ENCODE data around the gene FAM20C.

The FAM20C gene

DNA sequence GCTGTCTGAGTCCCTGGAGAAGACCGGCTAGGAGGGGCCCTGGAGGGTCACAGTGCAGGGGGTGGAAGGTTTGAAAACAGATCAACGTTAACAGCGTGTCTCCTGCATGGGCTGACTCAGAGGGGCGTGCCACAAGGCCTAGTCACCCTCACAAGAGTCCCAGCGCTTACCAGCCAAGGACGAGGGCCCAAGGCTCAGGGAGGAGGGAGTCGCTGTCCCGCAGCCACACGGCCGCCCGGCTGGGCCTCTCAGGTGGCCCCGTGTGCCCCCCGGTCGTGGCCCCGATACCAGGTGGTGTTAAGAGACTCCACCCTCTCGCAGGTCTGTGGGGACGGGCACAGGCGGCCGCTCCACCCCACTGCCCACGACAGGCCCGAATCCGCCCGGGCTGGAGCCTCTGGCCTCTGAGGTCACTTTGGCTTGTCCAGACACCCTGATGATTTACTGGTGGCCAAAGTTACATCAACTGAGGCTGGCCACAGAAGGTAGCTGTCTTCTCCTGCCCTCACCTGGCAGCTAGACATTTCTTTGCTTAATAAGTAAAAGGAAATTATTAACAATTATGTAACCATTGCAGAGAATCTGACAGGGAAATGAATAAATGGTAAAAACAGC is 34.0 kb downstream of the FAM20C start:
- no peak for DNase-seq (ENCODE audit: low read depth, low spot score)

DNA sequence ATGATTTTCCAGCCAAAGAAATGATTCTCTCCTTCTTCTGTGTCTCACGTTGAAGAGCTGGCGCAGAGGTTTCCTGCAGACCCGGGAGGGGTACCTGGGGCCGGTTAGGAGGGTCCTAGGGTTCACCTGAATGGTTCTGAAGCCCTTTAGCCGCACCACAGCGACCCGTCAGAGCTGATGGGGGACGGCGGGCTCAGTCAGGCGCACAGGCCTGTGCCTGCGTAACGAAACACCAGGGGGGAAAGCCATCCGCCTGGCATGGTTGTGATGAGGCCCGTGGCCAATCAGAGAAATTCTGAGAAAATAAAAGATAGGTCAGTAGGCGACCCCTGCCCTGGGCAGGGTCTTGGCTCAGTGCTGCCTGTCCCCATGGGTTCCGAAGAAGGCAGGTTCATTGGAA is 35.6 kb downstream of the FAM20C start:
- no peak for DNase-seq (ENCODE audit: low read depth, low spot score)

DNA sequence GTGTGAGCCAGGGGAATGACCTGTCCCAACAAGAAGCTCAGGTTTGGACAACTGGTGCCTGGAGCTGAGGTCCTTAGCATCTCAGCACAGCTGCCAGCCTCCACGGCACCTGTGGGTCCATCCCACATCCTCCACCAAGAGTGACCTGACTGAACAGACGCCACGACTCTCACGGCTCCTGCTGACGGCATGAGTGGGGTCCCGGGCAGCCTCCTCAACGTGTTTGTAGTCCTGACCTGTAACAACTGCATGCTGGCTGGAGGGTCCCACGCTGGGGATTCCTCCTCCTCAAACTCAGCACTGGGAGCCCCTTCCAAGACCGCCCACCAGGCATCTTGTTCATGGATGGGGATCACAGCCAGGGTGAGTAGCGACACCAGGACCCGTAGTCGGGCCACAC is 36.2 kb downstream of the FAM20C start:
- no peak for DNase-seq (ENCODE audit: low read depth, low spot score)

DNA sequence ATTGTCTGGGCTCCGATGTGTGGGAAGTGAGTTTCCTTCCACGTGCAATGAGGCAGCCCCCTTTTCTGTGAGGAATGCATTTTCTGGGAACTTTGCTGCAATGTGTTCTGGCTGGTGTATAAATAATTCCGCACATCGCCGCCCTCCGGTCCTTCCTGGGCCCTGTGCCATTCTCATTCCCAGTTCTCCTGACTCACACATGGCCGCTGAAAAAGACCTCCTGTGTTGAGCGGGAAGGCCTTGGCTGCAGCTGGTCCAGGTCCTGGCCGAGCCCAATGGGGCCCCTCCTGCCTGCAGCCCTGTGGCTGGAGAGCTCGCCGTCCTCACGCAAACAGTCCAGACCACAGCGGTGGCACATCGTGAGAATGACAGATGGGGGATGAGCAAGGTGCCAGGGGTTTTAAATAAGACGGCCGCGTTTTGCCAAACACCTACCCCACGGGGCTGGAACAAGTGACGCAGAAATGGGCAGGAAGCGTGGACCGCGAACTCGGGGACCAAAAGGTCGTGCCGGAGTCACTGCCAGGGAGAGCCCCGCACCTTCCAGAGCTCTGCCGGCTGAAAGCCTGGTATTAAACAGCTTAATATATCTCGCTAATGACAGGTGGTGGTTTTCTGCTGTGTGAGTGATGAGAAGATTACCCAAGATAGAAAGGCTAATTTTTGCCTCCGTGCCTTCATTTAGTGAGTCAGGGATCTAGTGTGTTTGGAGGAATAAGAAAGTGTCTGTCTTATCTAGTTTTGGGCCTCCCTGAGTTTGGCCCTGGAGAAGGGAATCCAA is 37.0 kb downstream of the FAM20C start:
- peak; percentile 75 for DNase-seq (ENCODE audit: low read depth, low spot score)

DNA sequence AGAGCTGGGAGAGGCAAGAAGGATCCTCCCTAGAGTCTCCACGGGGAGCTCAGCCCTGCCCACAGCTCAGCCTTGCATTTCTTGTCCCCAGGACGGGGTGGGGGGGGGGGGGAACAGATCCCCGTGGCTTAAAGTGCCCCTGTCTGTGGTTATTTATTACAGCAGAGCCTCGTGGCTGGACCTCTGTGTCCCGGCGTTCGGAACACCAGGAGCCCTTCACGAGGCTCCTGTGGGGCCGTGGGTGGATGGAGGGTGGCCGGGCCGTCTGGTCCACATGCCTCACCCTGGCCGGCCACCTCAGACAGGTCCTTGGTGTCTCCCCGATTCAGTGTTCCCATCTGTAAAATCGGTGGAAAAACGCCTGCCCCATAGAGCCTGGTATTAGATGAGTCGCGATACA is 37.9 kb downstream of the FAM20C start:
- no peak for DNase-seq (ENCODE audit: low read depth, low spot score)

DNA sequence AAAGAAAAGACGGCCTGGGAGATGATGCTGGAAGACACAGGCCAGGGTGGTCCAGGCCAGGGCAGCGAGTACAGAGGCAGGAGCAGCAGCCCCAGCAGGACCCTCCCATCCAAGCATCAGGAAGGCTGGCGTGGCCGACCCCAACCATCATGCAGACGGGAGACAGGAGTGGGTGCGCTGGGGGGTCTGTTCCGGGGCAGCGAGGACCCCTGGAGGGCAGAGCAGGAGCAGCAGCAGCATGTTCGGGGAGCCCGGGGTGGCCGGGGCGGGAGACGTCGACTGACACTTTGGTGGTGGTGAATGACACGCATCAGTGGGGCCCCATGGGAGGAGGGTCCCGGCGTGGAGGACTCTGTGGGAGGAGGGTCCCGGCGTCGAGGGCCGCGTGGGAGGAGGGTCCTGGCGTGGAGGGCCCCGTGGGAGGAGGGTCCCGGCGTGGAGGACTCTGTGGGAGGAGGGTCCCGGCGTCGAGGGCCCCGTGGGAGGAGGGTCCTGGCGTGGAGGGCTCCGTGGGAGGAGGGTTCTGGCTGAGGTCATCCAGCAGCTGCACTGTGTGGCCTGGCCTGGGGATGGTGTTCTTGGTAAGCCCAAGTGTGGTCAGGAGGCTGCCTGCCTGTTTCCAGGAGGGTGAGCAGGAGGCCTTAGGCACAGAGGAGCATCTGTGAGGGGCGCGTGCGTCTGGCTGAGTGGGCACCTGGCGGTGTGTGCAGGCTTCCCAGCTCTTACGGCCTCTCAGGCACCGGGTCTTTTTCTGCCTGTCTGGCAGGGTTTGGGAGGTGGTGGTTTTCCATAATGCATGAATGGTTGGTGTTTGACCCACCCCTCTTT is 38.9 kb downstream of the FAM20C start:
- DNase-seq (ENCODE audit: low read depth, low spot score): no peak

DNA sequence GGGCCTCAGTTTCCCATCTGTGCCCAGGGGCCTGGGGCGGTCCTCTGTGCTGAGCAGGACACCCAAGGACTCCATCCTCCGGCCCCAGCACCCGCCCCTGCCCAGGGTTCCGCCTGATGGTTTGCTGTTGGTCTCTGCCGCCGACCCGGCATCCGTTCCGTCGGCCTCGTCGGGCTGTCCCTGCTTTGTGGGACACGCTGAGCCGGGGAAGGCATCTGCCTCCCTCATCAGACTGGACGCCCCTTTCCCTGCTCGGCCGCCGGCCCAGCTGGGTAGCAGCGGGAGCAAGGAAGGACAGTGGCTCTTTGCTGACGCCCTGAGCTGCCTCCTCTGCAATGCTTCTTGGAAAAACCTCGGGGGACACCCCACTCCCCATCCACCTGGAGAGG is 39.5 kb downstream of the FAM20C start:
- DNase-seq (ENCODE audit: low read depth, low spot score): no peak

DNA sequence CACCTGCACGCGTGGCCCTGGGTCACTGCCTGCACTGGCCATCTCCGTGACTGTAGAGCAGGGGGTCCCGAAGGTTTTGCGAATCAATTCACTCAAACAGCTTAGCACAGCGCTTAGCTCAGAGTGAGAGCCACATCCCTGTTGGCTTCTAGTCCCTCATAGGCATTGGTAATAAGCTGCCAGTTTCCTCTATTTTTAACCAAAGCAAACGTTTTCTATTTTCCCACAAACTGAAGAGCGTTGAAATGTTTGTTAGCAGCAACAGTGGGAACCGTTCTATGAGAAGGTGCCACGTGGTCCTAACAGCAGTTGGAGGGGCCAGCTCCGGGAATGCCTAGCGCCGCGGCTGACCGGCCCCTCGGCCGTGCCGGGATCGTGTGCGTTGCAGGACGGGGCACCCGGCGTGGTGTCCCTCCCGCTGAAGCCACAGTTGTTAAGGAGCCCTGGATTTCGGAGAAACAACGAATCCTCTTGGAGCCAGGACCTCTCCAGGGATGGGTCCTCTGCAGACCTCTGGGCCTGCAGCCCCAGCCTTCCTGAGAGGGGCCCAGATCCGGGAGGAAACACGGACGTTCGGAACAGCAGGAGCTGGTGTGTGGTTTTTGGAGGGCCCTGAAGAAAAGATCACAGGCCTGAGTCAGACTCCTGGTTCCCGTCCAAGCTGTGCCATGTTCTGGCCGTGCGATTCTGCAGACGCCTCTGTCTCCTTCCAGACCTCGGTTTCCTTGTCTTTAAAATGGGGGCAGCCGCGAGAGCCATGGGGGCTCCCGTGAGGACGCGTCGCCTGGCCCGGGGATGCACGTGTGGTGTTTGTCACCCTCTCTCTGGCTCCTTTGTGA is 40.3 kb downstream of the FAM20C start:
- DNase-seq (ENCODE audit: low read depth, low spot score): no peak

DNA sequence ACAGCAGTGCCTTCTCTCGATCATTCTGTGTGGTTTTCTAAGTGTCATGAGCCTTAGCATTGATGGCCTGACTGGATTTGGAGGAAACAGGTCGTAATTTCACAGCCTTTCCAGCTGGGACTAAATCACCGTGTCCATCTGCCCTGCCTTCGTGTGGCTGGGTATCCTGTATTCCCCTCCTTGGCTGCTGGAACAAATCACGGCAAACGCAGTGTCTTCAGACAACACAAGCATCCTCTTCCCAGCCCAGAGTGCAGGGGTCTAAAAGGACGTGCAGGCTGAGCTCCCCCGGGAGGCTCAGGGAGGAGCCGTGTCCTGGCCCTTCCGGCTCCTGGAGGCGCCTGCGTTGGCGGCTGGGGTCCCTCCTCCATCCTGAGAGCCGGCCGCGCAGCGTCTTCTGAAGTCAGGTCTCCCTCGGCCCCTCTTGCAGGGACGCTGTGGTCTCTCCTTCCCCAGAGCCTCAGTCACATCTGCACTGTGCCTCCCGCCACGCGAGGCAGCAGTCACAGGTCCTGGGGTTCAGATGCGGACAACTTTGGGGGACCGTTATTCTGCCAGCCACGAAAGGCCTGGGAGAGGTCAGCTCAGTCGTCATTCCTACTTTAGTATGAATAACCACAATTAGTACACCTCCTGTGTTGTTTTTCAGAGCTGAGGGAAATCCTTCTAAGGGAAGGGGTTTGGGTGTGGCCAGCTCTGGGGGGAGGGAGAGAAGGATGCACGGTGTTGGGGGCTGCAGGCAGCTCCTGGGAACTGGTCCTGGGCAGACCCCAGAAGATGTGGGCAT is 41.1 kb downstream of the FAM20C start:
- no peak for DNase-seq (ENCODE audit: low read depth, low spot score)

DNA sequence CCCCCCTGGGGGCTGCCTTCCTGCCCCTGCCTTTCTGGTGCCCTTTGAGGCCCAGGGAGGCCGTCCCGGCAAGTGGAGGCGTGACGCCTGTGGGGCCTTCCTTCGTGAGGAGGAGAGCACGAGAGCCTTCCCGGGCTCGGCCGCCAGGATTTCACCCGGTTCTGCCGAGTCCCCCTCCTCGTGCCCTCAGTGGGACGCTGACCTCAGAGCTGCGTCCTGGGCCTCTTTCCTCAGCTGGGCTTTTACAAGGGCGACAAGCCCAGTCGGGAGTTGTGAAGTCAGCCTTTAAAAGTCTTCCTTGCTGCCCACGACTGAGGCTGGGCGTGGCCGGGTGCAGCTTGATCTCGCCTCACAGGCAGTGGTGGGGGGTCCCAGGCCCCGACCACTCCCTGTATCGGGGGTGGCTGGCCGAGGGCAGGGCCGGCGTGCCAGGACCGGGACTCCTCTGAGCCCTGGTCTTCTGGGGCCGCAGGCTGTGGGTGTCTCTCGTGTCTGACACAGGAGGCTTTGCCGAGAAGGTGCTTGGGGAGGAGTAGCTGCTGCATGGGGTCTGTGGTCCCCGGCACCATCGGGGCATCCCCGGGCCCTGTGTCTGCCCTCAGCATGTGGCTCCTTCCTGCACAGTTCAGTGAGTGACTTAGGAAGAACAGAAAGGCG is 41.8 kb downstream of the FAM20C start:
- DNase-seq (ENCODE audit: low read depth, low spot score): no peak

DNA sequence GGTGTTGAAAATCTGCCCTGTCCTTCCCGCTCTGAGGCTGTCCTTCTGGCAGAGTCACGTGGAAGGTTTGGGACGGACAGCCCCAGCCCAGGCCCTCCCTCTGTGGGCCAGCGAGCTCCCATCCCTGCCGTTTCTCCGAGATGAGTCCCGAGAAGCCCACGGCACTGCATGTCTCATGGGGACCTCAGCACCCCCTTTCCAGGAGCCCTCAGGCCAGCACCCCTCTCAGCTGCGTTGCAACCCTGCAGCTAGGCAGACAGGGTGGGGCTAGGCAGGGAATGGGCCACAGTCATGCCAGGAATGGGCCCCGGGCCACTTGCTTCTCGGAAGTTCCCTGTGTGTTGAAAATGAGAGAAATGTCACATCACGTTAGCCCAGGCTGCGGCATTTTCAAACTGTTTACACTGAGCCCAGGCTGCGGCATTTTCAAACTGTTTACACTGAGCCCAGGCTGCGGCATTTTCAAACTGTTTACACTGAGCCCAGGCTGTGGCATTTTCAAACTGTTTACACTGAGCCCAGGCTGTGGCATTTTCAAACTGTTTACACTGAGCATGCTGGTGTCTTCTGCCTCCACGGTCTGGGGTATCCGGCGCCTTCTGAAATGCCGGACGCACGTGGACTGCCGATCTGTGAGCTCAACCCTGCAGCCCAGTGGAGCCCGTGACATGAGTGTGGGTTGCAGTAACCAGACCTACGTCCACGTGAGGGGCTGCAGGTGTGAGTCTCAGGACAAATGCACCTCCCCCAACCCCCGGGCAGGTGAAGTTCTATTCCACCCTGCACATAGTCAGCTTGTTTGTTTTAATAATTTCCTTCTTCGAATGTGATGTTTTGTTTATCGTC is 42.6 kb downstream of the FAM20C start:
- DNase-seq (ENCODE audit: low read depth, low spot score): no peak

DNA sequence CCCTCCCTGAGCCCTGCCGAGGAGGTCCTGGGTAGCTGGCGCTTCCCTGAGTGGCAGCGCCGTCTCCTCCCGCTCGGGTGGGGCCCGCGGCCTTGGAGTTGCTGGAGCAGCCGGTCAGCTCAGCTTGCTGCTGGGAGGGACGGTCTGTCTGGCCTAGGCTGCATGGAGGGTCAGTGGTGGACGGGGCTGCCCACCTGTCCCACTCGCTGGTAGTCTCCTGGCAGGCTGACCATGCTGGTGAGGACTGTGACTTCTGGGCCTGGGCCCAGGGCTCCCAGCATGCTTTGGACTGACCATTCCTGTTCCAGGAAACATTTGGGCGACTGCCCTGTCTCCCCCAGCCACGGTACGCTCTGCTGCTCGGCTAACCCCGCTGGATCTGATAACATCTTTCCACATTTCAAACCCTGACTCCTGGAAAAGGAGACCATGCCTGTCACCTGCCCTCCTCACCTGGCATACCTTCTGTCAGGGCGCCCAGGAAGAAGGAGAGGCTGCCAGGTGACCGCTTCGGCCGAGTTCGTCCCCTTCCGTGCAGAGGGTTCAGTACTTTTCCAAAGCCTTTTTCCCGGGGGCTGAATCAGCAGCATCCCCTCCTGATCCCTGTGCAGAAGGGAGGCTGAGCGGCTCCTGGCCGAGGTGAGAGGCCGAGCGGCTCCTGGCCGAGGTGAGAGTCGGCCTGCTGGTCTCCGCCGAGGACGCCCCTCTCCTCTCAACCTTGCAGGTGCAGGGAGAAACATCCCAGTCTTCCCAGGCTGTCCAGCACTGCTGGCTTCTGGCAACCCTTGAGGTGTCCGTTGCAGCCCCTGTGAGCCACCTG is 43.4 kb downstream of the FAM20C start:
- no peak for DNase-seq (ENCODE audit: low read depth, low spot score)

DNA sequence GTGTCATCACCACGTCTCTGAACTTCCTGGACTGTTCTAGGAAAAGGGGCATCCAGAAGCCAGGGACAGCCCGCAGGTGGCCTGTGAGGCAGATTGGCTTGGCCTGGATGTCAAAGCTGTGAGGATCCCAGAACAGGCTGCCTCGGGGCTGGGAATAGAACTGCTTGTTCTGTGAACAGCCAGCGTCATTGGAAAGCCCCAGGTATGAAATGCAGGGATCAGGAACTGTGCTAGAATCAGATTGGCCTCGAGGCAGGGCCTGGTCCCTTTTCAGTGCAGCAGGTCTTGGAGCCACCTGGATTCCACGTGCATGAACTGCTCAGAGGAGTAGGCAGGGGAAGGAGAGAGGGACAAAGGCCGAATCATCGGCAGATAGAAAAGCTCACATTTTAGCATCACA is 44.6 kb downstream of the FAM20C start:
- DNase-seq (ENCODE audit: low read depth, low spot score): no peak

DNA sequence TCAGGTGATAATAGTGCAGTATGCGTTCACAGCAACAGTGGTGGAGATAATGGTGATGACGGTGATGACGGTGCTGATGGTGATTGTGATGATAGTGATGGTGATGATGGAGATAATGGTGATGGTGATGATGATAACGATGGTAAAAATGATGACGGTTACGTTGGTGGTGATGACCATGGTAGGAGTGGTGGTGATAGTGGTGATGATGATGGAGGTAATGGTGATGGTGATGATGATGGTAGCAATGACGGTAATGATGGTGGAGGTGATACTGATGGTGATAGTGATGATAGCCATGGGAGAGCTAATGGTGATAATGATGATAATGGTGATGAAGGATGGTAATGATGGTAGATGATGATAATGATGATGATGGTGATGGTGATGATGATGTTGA is 45.0 kb downstream of the FAM20C start:
- DNase-seq (ENCODE audit: low read depth, low spot score): no peak

DNA sequence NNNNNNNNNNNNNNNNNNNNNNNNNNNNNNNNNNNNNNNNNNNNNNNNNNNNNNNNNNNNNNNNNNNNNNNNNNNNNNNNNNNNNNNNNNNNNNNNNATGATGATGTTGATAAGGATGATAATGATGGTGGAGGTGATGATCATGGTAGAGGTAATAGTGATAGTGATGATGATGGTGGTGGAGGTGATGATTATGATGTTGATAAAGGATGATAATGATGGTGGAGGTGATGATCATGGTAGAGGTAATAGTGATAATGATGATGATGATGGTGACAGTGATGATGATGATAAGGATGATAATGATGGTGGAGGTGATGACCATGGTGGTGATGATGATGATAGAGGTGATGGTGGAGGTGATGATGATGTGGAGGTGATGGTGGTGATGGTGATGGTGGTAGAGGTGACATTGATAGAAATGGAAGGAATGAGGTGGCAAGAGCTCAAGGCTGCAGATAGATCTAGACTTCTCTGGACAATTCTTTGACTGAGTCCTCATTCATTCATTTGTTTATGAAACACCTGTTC is 47.8 kb downstream of the FAM20C start:
- DNase-seq (ENCODE audit: low read depth, low spot score): no peak

DNA sequence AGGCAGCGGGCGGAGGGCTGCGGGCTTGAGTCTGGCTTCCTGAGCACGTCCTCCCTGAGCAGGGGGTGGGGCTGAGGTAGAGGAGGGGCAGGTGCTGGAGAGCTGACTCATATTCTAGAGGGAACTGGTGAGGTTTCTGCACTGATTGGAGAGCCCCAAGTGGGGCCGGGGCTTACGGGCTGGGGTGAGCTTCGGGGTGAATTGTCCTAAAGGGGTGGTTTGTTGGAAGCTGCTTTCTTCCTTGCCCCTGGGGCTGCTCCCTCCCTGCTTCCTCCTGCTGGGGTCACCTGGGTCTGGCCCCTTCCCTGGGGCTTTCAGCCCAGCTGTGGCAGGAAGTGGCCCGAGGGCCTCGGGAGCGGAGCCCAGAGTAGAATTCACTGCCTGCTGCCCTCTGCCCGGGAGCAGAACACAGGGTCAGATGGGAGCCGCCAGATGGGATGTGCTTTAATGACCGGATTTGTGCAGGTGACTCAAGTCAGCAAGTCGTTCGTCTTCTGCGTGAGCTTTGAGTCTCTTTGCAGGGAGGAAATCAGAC is 48.6 kb downstream of the FAM20C start:
- DNase-seq (ENCODE audit: low read depth, low spot score): no peak

DNA sequence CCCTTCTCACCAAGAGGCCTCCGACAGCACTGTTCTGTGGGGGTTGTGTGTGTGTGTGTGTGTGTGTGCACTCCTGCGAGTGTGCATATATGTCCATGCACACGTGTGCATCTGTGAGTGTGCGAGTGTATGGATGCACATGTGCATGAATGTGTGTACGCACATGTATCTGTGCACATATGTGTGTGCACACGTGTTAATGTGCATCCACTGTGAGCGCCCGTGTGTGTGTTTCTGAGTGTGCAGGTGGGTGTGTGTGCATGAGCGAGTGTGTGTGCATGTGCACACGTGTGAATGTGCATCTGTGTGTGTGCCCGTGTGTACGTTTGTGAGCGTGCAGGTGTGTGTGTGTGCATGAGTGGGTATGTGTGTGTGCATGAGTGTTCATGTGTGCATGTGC is 49.1 kb downstream of the FAM20C start:
- no peak for DNase-seq (ENCODE audit: low read depth, low spot score)
